GM12878 (cell line): ENCODE results near the gene BSN. TPM values are rescaled to one million over a fixed set of nuclear protein-coding genes. Genes with fewer than 3 reads are reported as not detected.

ENCODE experiments used
- ATAC-seq: fragments of 200-7000 bp; cut with Tn5 transposase; 3 replicates; pipeline ENCODE4 v1.9.1; 2020; ENCODE audit warnings: mild to moderate bottlenecking, moderate library complexity
- BruUV-seq: library from RNA; stranded (reverse); fragments of 400-500 nt; replicated peaks from 2 replicates; lab custom pipeline; 2021; lab: Mats Ljungman, UMichigan
- CTCF ChIA-PET: fragments of 300-600 bp; sonication (Branson Sonifier 250); formaldehyde crosslinking; extraction: SDS; loops from one replicate; lab custom pipeline; 2021; ENCODE audit warnings: inconsistent platforms; lab: Yijun Ruan, JAX
- POLR2A ChIA-PET: fragments of 350-600 bp; formaldehyde crosslinking; extraction: SDS; loops from one replicate; lab custom pipeline; 2021; ENCODE audit warnings: inconsistent platforms; lab: Charles Lee
- RAD21 ChIA-PET: fragments of 300-600 bp; sonication (Branson Sonifier 250); formaldehyde crosslinking; loops from one replicate; lab custom pipeline; 2023; ENCODE audit warnings: antibody characterized with exemption; ENCODE audit not compliant: unreplicated experiment; lab: Charles Lee
- SMC1A ChIA-PET: fragments of 300-600 bp; sonication (Branson Sonifier 250); formaldehyde crosslinking; loops from one replicate; lab custom pipeline; 2023; ENCODE audit not compliant: unreplicated experiment, uncharacterized antibody; lab: Charles Lee
- DNase-seq: peaks from one replicate; pipeline ENCODE4 v3.0.0-alpha.2; 2011; ENCODE audit warnings: low read depth, low spot score
- FAIRE-seq: peaks from 3 replicates; lab custom pipeline; 2011; peaks lifted over from hg19 to GRCh38; lab: Jason Lieb, UNC
- H2AFZ ChIP-seq: 2 replicates; pipeline ENCODE4 v1.6.0; 2011; ENCODE audit warnings: low read depth, low read length, control low read depth; ENCODE audit not compliant: control insufficient read depth
- H3K27ac ChIP-seq: 2 replicates; pipeline ENCODE4 v1.5.1; 2011; ENCODE audit warnings: control low read depth; ENCODE audit not compliant: control insufficient read depth, insufficient read depth
- H3K27me3 ChIP-seq, 2 experiments: replicated peaks in 1 of 2; 2 replicates each; pipeline versions ENCODE4 v1.6.0 to v1.6.1; 2011; ENCODE audit warnings: low read length in 1 of 2; ENCODE audit not compliant: control insufficient read depth in 2 of 2, insufficient read depth in 2 of 2
- H3K36me3 ChIP-seq, 2 experiments: 2 replicates each; pipeline ENCODE4 v1.5.1; 2011; ENCODE audit warnings: low read length in 1 of 2; ENCODE audit not compliant: control insufficient read depth in 2 of 2, insufficient read depth in 2 of 2
- H3K4me1 ChIP-seq: 2 replicates; pipeline ENCODE4 v1.6.1; 2011; ENCODE audit warnings: mild to moderate bottlenecking, low read length, moderate library complexity, mixed read lengths; ENCODE audit not compliant: control insufficient read depth, insufficient read depth
- H3K4me2 ChIP-seq: 2 replicates; pipeline ENCODE4 v1.6.0; 2011; ENCODE audit warnings: control low read depth; ENCODE audit not compliant: control insufficient read depth, insufficient read depth
- H3K4me3 ChIP-seq: fragments of 200-600 bp; sonication (generic); 2 replicates; pipeline ENCODE4 v1.5.1; 2016
- H3K79me2 ChIP-seq: 2 replicates; pipeline ENCODE4 v1.6.0; 2011; ENCODE audit warnings: low read length; ENCODE audit not compliant: control insufficient read depth, insufficient read depth
- H3K9ac ChIP-seq: 2 replicates; pipeline ENCODE4 v1.8.0; 2011; ENCODE audit warnings: low read length, control low read depth, mixed read lengths; ENCODE audit not compliant: control insufficient read depth, insufficient read depth
- H3K9me3 ChIP-seq: replicated peaks from 3 replicates; pipeline ENCODE4 v1.5.1; 2011; ENCODE audit warnings: mild to moderate bottlenecking, low read length; ENCODE audit not compliant: control insufficient read depth, insufficient read depth
- H4K20me1 ChIP-seq: 2 replicates; pipeline ENCODE4 v1.6.0; 2011; ENCODE audit not compliant: control insufficient read depth, insufficient read depth
- CREB1 ChIP-seq: IDR thresholded peaks from 2 replicates; pipeline ENCODE4 v1.6.1; 2012; ENCODE audit warnings: low read depth, mild to moderate bottlenecking, inconsistent platforms
- FOXK2 ChIP-seq: fragments of 450-650 bp; IDR thresholded peaks from 2 replicates; pipeline ENCODE4 v1.6.1; 2017; ENCODE audit warnings: mild to moderate bottlenecking, moderate library complexity
- HDGF ChIP-seq: fragments of 450-650 bp; IDR thresholded peaks from 2 replicates; pipeline ENCODE4 v1.6.1; 2016; ENCODE audit warnings: antibody characterized with exemption
- NFIC ChIP-seq: IDR thresholded peaks from 2 replicates; pipeline ENCODE4 v1.6.1; 2012; ENCODE audit warnings: low read depth, mild to moderate bottlenecking, inconsistent platforms, low read length, moderate library complexity
- NFYA ChIP-seq: IDR thresholded peaks from 2 replicates; pipeline ENCODE4 v1.6.1; 2011; ENCODE audit warnings: low read depth, mild to moderate bottlenecking, low read length, improper control_type of control experiment, borderline replicate concordance
- NR2C2 ChIP-seq: IDR thresholded peaks from 2 replicates; pipeline ENCODE4 v1.6.1; 2011; ENCODE audit warnings: borderline replicate concordance, low read depth; ENCODE audit not compliant: control insufficient read depth, insufficient read length
- POU2F2 ChIP-seq: IDR thresholded peaks from 3 replicates; pipeline ENCODE4 v1.6.1; 2011; ENCODE audit warnings: low read depth, mild to moderate bottlenecking, low read length, borderline replicate concordance
- SIN3A ChIP-seq: IDR thresholded peaks from 2 replicates; pipeline ENCODE4 v1.6.1; 2012; ENCODE audit warnings: low read depth, low read length, improper control_type of control experiment
- TAF1 ChIP-seq: IDR thresholded peaks from 2 replicates; pipeline ENCODE4 v1.6.1; 2011; ENCODE audit warnings: mild to moderate bottlenecking, low read depth, low read length, borderline replicate concordance
- USF1 ChIP-seq: IDR thresholded peaks from 2 replicates; pipeline ENCODE4 v1.6.1; 2011; ENCODE audit warnings: borderline replicate concordance, low read depth, mild to moderate bottlenecking, moderate library complexity, mixed read lengths, low read length; ENCODE audit not compliant: insufficient read depth; ENCODE audit errors: extremely low read length
- WGBS: methylation state at CpG from one replicate; pipeline ENCODE4 v1.1.6; 2016; ENCODE audit warnings: low lambda C conversion rate; ENCODE audit not compliant: insufficient replicate concordance, insufficient coverage; ENCODE audit errors: missing lambda C conversion rate; 5-methylcytosine and 5-hydroxymethylcytosine counted together
- in situ Hi-C: fragments of 300-500 bp; cut with MboI; formaldehyde crosslinking; loops from 9 replicates; pipeline ENCODE4 v1.14.3; 2018; ENCODE audit warnings: mixed read lengths
- intact Hi-C: fragments of 100-400 bp; cut with micrococcal nuclease; formaldehyde crosslinking; loops from one replicate; pipeline ENCODE4 v1.14.2; 2022; ENCODE audit not compliant: unreplicated experiment
- polyA plus RNA-seq, 11 experiments: library from polyadenylated mRNA; depleted of rRNA in 4 of 11; unstranded in 6 of 11; stranded (reverse) in 5 of 11; fragments of >200 nt; fragmentation: Nextera tagmentation in 4 of 11; fragmentation: Illumina TruSeq in 1 of 11; extraction: Ambion mirVana in 4 of 11; extraction: Trizol in 1 of 11; gene quantifications; 1 replicate in 1 of 11; 2 replicates in 10 of 11; pipeline versions ENCODE4 v1.2.1 to v1.2.3, GENCODE V29; 2011 to 2016; ENCODE audit warnings: inconsistent platforms in 2 of 11, missing spikeins in 2 of 11, low read depth in 1 of 11
- total RNA-seq, 4 experiments: library from RNA; depleted of rRNA in 3 of 4; stranded (reverse); fragments of >200 nt in 3 of 4; fragmentation: Illumina TruSeq in 1 of 4; extraction: Trizol in 1 of 4; gene quantifications; 2 replicates each; pipeline versions ENCODE4 v1.2.1 to v1.2.3, GENCODE V29; 2013 to 2021

The BSN gene
- total and polyA plus RNA-seq, 10 of the 15 experiments (the other 5 are each of a cell fraction or from before 2014, with no cell fraction given), result under 0.01 to 0.19 (median 0.05) TPM; not detected in 1

GRCh38 chr3:49669352-49669751 is 115.1 kb downstream of the BSN start:
- H3K9ac ChIP-seq, result no peak overlapping the region
- ChIA-PET CTCF (interaction anchor here (5.3 kb wide), 1 partner anchor 131 kb away, joined by 210 read pairs; no protein-coding TSS in a partner anchor), SMC1A (interaction anchor here (1.8 kb wide), 1 partner anchor 129 kb away, joined by 4 read pairs; no protein-coding TSS in a partner anchor)
- FAIRE-seq (no peak), ATAC-seq (no peak), DNase-seq (no peak)
- no peak overlapping the region for H3K27ac ChIP-seq
- H4K20me1 ChIP-seq, result no peaks in the 10 kb centered on the region
- H3K4me1 ChIP-seq, result peaks cover 5% of the 10 kb centered on the region
- peaks cover 8% of the 10 kb centered on the region for H3K79me2 ChIP-seq
- no peak for TF ChIP-seq CREB1
- TF ChIP-seq NFIC, result no peak
- TF ChIP-seq SIN3A, result no peak
- TF ChIP-seq POU2F2, result no peak
- TF ChIP-seq TAF1, result no peak
- no peak for TF ChIP-seq FOXK2
- no peak for TF ChIP-seq NR2C2
- no peak for TF ChIP-seq USF1
- TF ChIP-seq NFYA, result no peak
- TF ChIP-seq HDGF, result no peak
- TF ChIP-seq, all 136 proteins: peak for 0
- Histone ChIP-seq H3K27me3 (no peaks in the 10 kb centered on the region), H2AFZ (no peak overlapping the region), H3K36me3 (no peaks in the 10 kb centered on the region), H3K4me3 (no peak overlapping the region), H3K4me2 (no peak overlapping the region), H3K9me3 (no peaks in the 10 kb centered on the region)
- intact Hi-C loops, result no loop called here
- in situ Hi-C loops, result no loop called here
- ChIA-PET RAD21 (interaction anchor here (0.8 to 1.6 kb wide), 2 partner anchors 115 to 129 kb away, joined by 4 to 13 read pairs; partner anchors contain the start of gene BSN), POLR2A (no interaction called here)
- WGBS, result 98% methylated on average over 3 of the region's 3 CpGs
- BruUV-seq, result no TSS peak
